HG02973 (cell line): ENCODE data around the gene UBE3C.
A peak's percentile ranks its signal among the peaks of the same experiment; 100 is the strongest.
"Not testable (repeated sequence)": the region's sequence is repeated elsewhere in the genome, so short reads cannot be mapped to it uniquely, and the experiment has no call there.

Source experiments
- ATAC-seq: cut with Tn5 transposase; IDR thresholded peaks from one replicate; pipeline ENCODE4 v1.9.1; 2021; ENCODE audit warnings: moderate library complexity; ENCODE audit not compliant: unreplicated experiment

Gene UBE3C

DNA sequence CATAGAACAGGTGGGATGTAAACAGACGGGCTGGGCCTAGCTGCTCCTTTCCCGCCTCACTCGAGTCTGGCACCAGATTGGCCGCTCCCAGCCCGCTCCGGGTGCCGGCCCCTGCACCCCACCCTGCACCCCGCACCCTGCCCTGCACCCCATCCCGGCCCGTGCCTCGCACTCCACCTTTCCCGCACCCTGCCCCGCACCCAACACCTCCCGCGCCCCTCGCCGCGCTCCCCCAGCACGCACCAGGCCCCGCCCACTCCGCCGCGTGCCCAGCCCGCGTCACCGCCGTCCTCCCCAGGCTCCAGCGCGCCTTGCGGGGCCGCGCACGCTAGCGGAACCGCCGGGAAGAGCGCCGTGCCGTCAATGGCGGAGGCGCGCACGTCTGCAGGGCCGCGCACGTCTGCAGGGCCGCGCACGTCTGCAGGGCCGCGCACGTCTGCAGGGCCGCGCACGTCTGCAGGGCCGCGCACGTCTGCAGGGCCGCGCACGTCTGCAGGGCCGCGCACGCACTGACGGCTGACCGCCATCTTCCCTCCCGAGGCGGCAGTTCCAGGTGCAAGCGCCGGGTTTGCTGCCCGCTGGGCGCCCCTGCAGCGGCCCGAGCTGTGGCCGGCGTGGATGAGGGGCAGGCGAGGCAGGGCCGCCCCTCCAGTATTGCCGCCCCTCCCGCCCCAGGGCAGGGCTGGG, at the start of gene UBE3C:
Gene UBE3C, plus strand, starts transcription at position 503 of the 687 bp plus-strand sequence. CDS start 347 bp downstream, outside the sequence.
- ATAC-seq, result peak; percentile 77

- ATAC-seq, result no peak
Observed at GRCh38 chr7:157089100-157089610, 49.6 kb upstream of the UBE3C start.

DNA sequence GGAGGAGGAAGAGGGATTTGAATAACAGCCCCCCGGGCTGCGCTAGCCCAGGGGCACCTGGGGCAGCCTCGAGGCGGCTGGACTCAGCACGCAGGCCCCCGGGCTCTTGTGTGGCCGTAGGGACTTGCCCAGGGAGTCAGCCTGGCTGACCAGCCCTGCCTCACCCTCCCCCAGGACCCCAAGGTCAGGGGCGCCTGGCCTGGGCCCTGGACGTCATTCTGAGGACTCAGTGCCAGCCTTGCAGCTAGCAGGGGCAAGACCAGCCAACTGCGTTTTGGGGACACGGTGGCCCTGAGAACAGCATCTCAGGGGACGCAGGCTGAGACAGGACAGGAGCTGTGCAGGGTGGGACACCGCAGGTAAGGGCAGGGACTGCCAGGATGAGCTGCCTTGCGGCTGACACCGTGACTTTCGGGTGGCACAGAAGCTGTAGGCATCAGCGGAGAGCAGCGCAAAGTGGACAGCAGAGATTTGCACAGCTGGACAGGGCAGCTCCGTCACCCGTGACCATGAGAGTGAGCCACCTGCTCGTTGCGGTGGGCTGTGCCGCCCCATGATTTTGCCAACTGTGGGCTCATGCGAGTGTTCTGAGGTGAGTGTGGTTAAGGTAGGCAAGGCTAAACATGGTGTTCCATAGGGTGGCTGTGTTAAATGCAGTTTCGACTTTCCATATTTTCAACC, 48.1 kb upstream of the UBE3C start:
- ATAC-seq, result no peak

GRCh38 chr7:157096286-157097055, 42.3 kb upstream of the UBE3C start:
- ATAC-seq, result no peak

DNA sequence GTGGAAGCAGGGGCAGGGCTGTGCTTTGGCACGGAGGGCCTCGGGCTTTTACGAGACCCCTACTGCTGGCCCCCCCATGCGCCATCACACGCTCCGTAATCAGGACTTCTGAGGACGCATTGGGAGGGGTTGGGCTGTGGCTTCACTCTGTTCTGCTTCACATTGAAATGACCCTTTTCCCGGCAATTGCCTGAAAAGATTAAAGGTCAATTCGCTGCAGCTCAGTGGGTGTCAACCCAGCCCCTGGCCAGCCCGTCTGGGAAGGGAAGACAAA, 41.7 kb upstream of the UBE3C start:
- ATAC-seq, result no peak

GRCh38 chr7:157097569-157097968, 41.2 kb upstream of the UBE3C start:
- no peak for ATAC-seq

DNA sequence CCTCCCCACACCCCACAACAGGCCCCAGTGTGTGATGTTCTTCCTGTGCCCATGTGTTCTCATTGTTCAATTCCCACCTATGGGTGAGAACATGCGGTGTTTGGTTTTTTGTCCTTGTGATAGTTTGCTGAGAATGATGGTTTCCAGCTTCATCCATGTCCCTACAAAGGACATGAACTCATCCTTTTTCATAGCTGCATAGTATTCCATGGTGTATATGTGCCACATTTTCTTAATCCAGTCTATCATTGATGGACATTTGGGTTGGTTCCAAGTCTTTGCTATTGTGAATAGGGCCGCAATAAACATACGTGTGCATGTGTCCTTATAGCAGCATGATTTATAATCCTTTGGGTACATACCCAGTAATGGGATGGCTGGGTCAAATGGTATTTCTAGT, 38.7 kb upstream of the UBE3C start:
- not testable (repeated sequence) for ATAC-seq

DNA sequence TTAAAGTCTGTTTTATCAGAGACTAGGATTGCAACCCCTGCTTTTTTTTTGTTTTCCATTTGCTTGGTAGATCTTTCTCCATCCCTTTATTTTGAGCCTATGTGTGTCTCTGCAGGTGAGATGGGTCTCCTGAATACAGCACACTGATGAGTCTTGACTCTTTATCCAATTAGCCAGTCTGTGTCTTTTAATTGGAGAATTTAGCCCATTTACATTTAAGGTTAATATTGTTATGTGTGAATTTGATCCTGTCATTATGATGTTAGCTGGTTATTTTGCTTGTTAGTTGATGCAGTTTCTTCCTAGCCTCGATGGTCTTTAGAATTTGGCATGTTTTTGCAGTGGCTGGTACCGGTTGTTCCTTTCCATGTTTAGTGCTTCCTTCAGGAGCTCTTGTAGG, 35.1 kb upstream of the UBE3C start:
- not testable (repeated sequence) for ATAC-seq

GRCh38 chr7:157111311-157111710, 27.4 kb upstream of the UBE3C start:
- ATAC-seq, result no peak

DNA sequence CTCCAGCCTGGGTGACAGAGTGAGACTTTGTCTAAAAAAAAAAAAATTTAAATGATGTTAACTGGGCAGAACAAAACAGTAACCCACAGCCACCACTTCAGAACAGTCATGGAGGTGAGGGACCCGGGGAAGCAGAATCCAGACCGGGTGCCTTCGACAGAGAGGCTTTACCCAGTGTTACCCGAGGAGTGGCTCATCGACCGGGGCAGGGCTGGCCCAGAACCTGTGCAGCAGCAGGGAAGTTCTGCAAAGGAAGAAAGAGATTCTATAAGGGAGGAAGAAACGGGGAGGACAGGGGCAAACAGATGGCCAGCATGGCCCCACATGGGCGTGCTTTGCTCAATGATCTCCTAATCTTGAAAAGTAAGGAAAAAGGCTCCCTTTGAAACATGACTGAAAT, 26.0 kb upstream of the UBE3C start:
- no peak for ATAC-seq

DNA sequence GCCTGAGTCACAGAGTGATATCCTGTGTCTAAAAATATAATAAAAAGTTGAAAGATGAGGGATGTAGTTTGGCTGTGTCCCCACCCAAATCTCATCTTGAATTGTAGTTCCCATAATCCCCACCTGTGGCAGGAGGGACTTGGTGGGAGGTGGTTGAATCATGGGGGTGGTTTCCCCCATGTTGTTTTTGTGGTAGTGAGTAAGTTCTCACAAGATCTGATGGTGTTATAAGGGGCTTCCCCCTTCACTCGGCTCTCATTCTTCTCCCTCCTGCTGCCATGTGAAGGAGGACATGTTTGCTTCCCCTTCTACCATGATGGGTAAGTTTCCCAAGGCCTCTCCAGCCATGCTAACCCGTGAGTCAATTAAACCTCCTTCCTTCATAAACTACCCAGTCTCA, 25.1 kb upstream of the UBE3C start:
- ATAC-seq, result no peak

- no peak for ATAC-seq
Observed at GRCh38 chr7:157116762-157117161, 22.0 kb upstream of the UBE3C start.

- ATAC-seq, result no peak
Observed at GRCh38 chr7:157117796-157118195, 20.9 kb upstream of the UBE3C start.

DNA sequence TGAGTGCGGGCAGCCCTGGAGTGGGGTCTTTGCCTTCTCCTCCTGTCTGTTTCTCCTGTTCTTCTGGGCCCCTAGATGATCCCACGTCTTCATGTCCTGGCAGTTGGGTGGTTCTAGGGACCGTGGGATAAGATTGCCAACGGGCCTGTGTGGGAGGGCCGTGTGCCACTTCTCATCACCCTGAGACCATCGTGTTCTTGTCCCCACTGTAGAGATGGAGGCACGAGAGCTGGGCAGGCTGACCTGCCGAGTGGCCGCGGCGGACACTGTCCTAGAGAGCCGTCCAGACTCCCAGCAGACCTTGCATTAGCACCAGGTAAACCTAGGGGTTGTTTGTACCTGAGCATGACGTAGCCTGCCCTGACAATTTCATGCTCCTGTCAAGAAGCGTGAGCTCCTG, 18.5 kb upstream of the UBE3C start:
- no peak for ATAC-seq

DNA sequence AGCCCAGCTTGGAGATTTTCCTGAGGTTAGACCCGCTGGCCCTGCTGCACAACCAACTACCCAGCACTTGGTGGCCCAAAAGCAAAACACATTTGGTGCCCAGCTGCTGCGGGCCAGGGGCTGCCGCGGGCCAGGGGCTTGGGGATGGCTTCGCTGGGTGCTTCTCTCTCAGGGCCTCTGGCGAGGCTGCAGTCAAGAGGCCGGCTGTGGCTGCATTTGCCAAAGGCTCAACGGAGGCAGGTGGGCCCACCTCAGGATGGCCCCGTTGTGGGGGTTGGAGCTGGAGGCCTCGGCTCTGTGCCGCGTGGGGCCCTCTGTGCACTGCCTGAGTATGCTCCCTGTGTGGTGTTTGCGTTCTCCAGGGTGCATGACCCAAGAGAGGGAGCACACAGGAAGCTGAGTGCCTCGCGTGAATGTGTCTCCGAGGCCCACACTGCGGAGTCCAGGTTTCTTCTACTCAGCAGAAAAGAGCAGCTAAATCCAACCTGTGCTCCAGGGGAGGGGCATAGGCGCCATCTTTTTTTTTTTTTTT, 17.5 kb upstream of the UBE3C start:
- ATAC-seq, result no peak

GRCh38 chr7:157122800-157123495, 15.8 kb upstream of the UBE3C start:
- ATAC-seq, result no peak

GRCh38 chr7:157124690-157125089, 14.0 kb upstream of the UBE3C start:
- ATAC-seq, result no peak

- ATAC-seq, result no peak
Observed at GRCh38 chr7:157125376-157126223, 13.1 kb upstream of the UBE3C start.

DNA sequence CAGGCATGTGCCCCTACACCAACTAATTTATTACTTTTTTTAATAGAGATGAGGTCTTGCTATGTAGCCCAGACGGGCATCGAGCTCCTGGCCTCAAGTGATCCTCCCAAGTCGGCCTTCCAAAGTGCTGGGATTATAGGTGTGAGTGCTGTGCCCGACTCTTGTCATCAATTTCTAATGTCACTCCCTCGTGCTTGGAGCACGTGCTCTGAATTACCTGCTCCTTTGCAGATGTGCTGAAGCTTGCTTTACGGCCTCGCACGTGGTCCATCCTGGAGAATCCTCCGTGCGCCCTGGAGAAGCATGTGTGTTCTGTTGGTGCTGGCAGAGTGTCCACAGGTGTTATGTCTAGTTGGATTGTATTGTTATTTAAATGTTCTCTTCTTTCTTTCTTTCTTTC, 11.8 kb upstream of the UBE3C start:
- ATAC-seq, result no peak

GRCh38 chr7:157129200-157129599, 9.5 kb upstream of the UBE3C start:
- ATAC-seq, result no peak
